A673 (cell line): Measurements from ENCODE around the gene LMO1. TPM values are rescaled to one million over a fixed set of nuclear protein-coding genes. Genes with fewer than 3 reads are reported as not detected.

Source experiments
- BruUV-seq: library from RNA; stranded (reverse); fragments of 400-500 nt; replicated peaks from 2 replicates; lab custom pipeline; 2021; lab: Mats Ljungman, UMichigan
- CTCF ChIA-PET: fragments of 300-600 bp; sonication (Branson Sonifier 250); formaldehyde crosslinking; loops from one replicate; lab custom pipeline; 2022; ENCODE audit warnings: antibody characterized with exemption; lab: Charles Lee
- POLR2A ChIA-PET: fragments of 300-600 bp; sonication (Branson Sonifier 250); formaldehyde crosslinking; loops from one replicate; lab custom pipeline; 2022; ENCODE audit warnings: antibody characterized with exemption; ENCODE audit not compliant: low non-redundant PET; lab: Charles Lee
- DNase-seq: peaks from one replicate; pipeline ENCODE4 v3.0.0-alpha.2; 2015; ENCODE audit warnings: low spot score
- H3K27ac ChIP-seq: fragments of 200-600 bp; sonication (generic); 2 replicates; pipeline ENCODE4 v1.5.1; 2016; ENCODE audit warnings: mixed run types, low read depth, mild to moderate bottlenecking, mixed read lengths, antibody characterized with exemption, low read length; ENCODE audit not compliant: poor library complexity, severe bottlenecking
- H3K27me3 ChIP-seq: fragments of 200-600 bp; sonication (generic); replicated peaks from 2 replicates; pipeline ENCODE4 v1.6.1; 2017; ENCODE audit warnings: mixed run types, low read depth, mild to moderate bottlenecking, mixed read lengths, antibody characterized with exemption, low read length; ENCODE audit not compliant: insufficient read depth, poor library complexity
- H3K36me3 ChIP-seq: fragments of 200-600 bp; sonication (generic); 2 replicates; pipeline ENCODE4 v1.6.1; 2016; ENCODE audit warnings: mixed run types, mild to moderate bottlenecking, mixed read lengths, antibody characterized with exemption, low read length; ENCODE audit not compliant: insufficient read depth, poor library complexity, severe bottlenecking
- H3K4me1 ChIP-seq: fragments of 200-600 bp; sonication (generic); 2 replicates; pipeline ENCODE4 v1.6.1; 2017; ENCODE audit warnings: mixed run types, mild to moderate bottlenecking, mixed read lengths, antibody characterized with exemption, low read length; ENCODE audit not compliant: insufficient read depth, poor library complexity, severe bottlenecking
- H3K4me3 ChIP-seq: fragments of 200-600 bp; sonication (generic); 2 replicates; pipeline ENCODE4 v1.5.1; 2016; ENCODE audit warnings: low read depth, mixed run types, mild to moderate bottlenecking, mixed read lengths, low read length; ENCODE audit not compliant: poor library complexity, severe bottlenecking
- H3K9me3 ChIP-seq: fragments of 200-600 bp; sonication (generic); 2 replicates; pipeline ENCODE4 v1.6.1; 2016; ENCODE audit warnings: mixed run types, low read depth, mild to moderate bottlenecking, mixed read lengths, antibody characterized with exemption, low read length; ENCODE audit not compliant: poor library complexity, severe bottlenecking
- EZH2 ChIP-seq: fragments of 200-600 bp; sonication (generic); IDR thresholded peaks from 2 replicates; pipeline ENCODE4 v1.6.1; 2017; ENCODE audit warnings: borderline replicate concordance, low read depth, mild to moderate bottlenecking, mixed read lengths, antibody characterized with exemption, low read length; ENCODE audit not compliant: poor library complexity, severe bottlenecking
- intact Hi-C: fragments of 100-400 bp; cut with micrococcal nuclease; formaldehyde crosslinking; loops from one replicate; pipeline ENCODE4 v1.10.0; 2022; ENCODE audit not compliant: unreplicated experiment
- total RNA-seq: library from RNA; stranded (reverse); gene quantifications from 2 replicates; pipeline ENCODE4 v1.2.3, GENCODE V29; 2021
- TF ChIP-seq, protein P1 (sequence below): fragments of 300-800, 200-600 bp; sonication (generic); conservative IDR thresholded peaks from 2 replicates; pipeline ENCODE4 v1.5.1; 2017; ENCODE audit warnings: low read depth, mild to moderate bottlenecking, antibody characterized with exemption, low read length, moderate library complexity, mixed read lengths

LMO1 gene
- total RNA-seq, 1 experiment from 2014 or later: not detected

DNA sequence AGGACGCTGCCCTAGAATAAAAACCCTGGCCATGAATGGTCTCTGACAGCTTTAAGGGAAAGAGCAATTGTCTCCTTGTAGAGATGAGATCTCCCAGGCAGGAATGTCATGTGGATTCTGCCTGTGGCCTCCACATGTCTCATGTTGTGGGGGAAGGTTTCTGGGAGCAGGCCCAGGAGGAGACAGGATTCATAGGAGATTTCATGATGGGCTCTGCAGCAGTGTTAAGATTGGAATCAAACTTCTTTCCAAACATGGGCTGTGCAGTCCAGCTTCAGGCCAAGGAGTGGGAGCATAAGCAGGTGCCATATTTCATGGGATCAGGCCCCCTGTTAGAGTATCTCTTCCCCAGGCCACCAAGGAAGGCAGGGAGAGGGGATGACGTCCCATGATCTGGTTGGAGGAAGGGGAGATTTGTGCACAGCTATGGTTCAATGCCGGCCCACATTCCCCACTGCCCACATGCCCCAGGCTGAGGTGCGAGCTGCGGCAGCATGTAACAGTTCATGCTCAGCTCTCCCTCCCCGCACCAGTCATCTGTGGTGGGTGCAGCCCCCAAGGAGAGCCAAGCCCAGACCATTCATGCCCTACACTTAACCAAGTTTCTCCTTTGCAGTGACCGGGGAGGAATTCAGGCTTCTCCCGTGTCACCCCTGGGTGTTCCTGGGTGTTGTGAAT lies 42.5 kb downstream of the LMO1 start:
- no peak for TF ChIP-seq EZH2
- TF ChIP-seq, protein P1, sequence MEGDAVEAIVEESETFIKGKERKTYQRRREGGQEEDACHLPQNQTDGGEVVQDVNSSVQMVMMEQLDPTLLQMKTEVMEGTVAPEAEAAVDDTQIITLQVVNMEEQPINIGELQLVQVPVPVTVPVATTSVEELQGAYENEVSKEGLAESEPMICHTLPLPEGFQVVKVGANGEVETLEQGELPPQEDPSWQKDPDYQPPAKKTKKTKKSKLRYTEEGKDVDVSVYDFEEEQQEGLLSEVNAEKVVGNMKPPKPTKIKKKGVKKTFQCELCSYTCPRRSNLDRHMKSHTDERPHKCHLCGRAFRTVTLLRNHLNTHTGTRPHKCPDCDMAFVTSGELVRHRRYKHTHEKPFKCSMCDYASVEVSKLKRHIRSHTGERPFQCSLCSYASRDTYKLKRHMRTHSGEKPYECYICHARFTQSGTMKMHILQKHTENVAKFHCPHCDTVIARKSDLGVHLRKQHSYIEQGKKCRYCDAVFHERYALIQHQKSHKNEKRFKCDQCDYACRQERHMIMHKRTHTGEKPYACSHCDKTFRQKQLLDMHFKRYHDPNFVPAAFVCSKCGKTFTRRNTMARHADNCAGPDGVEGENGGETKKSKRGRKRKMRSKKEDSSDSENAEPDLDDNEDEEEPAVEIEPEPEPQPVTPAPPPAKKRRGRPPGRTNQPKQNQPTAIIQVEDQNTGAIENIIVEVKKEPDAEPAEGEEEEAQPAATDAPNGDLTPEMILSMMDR: no peak
- no TSS peak for BruUV-seq
- CTCF ChIA-PET: interaction anchor here (0.9 kb wide), 1 partner anchor 345 kb away, joined by 3 read pairs; no protein-coding TSS in a partner anchor
- Histone ChIP-seq H3K4me1 (no peaks in the 10 kb centered on the region), H3K27me3 (peaks cover 7% of the 10 kb centered on the region), H3K9me3 (no peaks in the 10 kb centered on the region), H3K27ac (no peak overlapping the region), H3K4me3 (no peak overlapping the region), H3K36me3 (no peaks in the 10 kb centered on the region)
- intact Hi-C loops: loop anchor here (10.0 kb wide), 1 partner anchor 594 kb away; a partner anchor contains a TSS
- POLR2A ChIA-PET: no interaction called here
- DNase-seq: no peak

DNA sequence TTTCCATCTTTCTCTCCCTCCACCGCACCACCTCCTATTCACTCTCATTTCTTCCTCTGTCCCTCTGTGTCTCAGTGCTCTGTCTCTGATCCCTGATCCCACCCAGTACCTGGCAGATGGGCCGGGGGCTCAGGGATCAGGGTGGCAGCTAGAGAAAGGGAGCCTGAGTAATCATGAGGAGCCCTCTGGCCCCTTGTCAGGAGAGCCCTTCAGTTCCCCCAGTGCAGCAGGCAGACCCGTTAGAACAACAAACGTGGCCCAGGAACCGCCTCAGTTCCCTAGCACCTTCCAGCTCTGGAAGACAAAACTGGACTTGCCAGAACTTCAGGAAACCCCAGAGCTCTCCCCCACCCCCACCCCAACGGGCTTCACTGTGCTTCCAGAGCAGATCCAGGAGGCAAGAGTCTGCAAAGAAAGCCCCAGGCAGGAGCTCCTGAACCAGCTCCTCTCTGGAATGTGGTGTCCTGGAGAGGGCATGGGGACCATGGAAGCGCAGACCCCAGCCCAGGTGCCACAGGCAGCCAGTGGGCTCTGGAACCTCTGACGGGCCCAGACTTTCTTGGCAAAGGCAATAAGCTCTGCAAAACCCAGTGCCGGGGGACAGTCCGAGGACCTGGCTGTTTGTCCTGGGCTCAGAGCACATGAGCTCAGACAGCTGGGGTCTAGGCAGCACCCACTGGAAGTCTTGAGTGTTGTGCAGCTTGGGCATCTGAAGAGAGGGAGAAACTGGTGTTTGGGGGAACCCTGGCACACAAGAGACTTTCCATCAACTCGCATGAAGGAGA lies 43.2 kb downstream of the LMO1 start:
- intact Hi-C loops: loop anchor here (10.0 kb wide), 1 partner anchor 594 kb away; a partner anchor contains a TSS
- Histone ChIP-seq H3K4me1 (no peaks in the 10 kb centered on the region), H3K9me3 (no peaks in the 10 kb centered on the region), H3K4me3 (no peak overlapping the region), H3K27me3 (peaks cover 7% of the 10 kb centered on the region), H3K27ac (no peak overlapping the region), H3K36me3 (no peaks in the 10 kb centered on the region)
- ChIA-PET POLR2A (no interaction called here), CTCF (interaction anchor here (0.9 kb wide), 1 partner anchor 346 kb away, joined by 3 read pairs; no protein-coding TSS in a partner anchor)
- TF ChIP-seq EZH2: no peak
- TF ChIP-seq, protein P1: no peak
- BruUV-seq: no TSS peak
- no peak for DNase-seq

DNA sequence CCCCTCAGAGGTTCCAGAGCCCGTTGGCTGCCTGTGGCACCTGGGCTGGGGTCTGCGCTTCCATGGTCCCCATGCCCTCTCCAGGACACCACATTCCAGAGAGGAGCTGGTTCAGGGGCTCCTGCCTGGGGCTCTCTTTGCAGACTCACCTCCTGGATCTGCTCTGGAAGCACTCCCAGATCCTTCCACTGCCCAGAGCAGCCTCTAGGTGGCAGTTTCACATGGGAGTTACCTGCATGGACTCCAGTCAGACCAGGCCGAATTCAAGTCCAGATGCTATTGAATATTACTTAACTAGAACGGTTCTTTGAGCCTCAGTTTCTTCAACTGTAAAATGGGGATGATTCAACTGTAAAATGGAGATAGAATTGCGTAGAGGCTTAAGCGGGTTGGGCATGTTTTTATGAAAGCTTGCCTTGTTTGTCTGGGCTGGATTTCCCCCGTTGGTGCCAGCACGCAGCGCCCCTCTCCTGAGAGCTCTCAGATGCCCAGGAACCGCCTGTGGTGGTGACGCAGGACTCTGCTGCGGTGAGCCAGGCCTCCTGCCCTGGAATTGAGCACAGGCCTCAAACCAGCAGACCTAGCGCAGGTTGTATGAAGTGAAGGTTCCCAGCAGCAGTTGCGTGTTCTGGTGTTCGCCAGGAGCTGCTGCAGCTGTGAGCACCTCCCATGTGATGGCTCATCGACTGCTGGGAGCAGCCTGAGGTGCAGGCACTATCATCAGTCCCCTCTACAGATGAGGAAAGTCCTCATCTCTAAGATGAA lies 44.2 kb downstream of the LMO1 start:
- POLR2A ChIA-PET: no interaction called here
- CTCF ChIA-PET: no interaction called here
- Histone ChIP-seq H3K27ac (no peak overlapping the region), H3K4me1 (no peaks in the 10 kb centered on the region), H3K36me3 (no peaks in the 10 kb centered on the region), H3K4me3 (no peak overlapping the region), H3K27me3 (peaks cover 7% of the 10 kb centered on the region), H3K9me3 (no peaks in the 10 kb centered on the region)
- DNase-seq: peak; percentile 37
- intact Hi-C loops: loop anchor here (10.0 kb wide), 1 partner anchor 595 kb away; a partner anchor contains a TSS
- no TSS peak for BruUV-seq
- TF ChIP-seq, protein P1: peak; percentile 64
- no peak for TF ChIP-seq EZH2
